ENCODE data around the gene KIF26B.

Gene KIF26B

DNA sequence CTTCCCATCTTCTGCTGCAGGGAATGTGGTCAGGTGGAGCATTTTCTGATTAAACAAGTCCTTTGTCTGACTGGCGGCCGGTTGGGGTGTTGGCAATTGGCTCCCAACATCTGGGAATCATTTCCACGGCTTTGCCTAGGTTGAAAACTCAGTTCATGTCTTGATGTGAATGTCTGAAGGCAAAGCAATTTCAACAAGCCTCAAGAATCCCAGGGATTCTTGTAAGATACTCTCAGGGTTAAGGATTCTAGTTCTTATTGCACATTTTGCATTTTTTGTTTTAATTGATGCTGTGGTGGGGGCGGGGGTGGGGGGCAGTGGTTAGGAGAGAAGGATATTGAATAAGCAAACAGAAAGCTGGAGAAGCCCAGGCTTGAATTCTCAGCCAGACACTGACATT, 273.9 kb downstream of the KIF26B start:
- DNase-seq (ENCODE audit: low read depth), result no peak

DNA sequence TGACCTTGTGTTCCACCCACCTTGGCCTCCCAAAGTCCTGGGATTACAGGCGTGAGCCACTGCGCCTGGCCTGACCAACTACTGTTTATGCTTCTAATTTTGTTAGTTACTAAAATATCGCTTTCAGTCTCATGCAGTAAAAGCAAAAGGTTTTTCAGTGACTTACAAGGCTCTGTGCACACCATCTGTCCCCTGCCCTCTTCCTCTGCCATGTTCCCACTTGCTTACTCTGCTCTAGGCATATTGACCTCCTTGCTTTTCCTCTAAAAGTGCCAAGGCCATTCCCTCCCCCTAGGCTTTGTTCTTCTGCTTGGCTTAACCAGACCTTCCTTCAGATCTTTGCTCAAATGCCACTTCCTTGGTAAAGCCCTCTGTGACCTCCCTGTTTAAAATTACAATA, 276.9 kb downstream of the KIF26B start:
- DNase-seq (ENCODE audit: low read depth), result no peak

DNA sequence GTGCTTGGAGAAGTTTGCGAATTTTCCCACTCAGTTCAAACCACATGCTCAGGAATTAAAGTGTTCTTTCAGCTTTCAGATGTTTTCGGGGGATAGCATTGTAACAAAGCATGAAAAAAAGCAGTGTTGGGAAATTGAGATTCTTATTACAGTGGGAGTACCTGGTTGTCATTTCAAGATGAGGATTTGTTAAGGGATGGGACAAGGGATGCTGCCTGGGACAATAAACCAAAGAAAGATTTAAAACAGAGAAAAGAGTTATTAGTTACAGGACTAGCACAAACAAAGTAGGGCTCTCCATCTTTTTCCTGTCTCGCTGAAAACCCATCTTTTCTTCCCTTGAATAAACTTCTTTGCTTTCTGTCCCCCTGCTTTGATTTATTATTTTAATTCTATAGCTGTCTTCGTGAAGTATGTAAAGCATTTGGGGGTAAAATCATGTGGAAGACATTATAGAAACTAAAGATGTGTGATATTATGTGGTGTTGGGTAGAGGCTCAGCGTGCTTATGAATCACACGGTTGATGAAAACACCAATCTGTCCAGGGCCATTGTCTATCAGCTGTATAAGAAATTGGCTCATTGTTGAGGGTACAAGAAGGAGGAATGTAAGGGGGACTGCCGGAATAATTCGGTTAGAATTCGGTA, 277.6 kb downstream of the KIF26B start:
- no peak for DNase-seq (ENCODE audit: low read depth)

DNA sequence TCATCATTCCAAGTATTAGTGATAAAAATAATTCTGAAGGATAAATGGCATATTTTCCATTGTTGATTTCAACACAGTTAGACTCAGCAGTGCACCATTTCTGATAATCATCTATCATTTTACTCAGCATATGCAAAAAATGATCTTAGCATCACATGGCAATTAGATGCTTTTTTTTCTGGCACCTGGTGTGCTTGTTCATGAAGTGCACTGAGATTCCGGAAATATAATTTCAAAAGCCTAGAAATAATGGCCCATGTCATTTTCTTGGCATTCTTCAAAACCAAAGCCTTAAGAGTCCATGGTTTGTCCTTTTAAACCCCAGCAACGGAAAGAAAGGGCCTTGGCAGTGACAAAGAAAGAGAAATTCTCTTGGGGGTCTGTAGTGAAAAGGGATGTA, 278.8 kb downstream of the KIF26B start:
- no peak for DNase-seq (ENCODE audit: low read depth)

DNA sequence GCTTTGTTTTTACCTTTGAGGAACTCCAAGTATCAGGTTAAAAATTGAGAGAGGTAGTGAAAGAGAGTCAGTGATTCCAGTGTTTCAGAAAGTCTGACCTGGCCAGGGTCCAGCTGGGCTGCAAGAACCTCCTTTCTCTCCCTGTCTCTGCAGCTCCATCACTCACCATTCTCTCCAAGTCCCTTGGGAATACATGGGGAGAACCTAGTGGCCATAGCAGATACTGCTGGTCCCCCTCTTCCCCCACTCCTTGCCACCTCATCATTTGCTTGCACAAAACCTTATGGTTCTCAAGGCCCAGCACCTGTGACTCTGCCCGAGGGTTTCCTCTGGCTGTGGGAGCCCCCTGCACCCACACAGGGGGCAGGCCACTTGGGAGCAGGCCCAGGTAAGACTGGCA, 279.5 kb downstream of the KIF26B start:
- no peak for DNase-seq (ENCODE audit: low read depth)

DNA sequence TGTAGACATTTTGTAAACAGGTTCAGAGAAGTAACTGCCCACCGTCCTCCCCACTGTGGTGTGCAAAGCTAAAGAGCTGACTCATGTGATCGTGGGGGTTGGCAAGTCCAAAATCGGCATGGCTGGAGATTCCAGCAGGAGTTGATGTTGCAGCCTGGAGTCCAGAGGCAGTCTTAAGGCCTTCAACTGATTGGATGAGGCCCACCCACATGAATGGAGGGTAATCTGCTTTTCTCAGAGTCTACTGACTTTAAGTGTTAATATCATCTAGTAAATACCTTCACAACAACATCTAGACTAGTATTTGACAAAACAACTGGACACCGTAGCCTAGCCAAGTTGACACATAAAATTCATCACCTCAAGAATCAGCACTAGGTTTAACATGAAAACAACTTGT, 281.6 kb downstream of the KIF26B start:
- DNase-seq (ENCODE audit: low read depth), result no peak

DNA sequence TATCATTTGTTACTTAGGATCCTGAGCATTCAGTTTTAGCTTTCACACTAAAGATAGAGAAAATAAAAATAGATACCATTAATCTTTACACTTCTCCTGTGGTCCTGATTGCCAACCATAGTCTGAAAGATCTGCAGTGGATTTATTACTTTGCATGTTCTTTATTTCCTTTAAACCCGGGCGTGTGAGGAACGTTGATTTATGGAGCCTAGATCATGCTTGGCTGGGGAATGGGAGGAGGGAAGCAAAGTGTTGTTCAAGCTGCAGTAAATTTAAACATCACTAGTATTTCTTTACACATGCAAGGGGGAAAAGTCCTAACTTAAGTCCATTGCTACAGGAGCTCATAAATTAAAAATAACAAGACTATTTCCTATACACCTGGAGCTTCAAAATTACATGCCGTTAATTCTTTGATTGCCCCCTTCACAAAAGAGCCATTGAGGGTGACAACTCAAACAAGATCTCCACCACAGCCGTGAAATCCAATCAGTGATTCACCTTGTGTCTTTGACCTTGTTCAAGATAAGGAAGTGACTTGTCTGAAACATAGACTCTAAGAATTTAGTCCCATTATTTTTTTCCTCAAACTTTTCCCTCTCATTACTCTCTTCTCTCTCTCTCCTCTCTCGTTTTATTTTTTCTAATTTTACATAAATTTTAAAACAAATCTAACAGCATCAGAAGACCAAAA, 282.7 kb downstream of the KIF26B start:
- DNase-seq (ENCODE audit: low read depth), result no peak

DNA sequence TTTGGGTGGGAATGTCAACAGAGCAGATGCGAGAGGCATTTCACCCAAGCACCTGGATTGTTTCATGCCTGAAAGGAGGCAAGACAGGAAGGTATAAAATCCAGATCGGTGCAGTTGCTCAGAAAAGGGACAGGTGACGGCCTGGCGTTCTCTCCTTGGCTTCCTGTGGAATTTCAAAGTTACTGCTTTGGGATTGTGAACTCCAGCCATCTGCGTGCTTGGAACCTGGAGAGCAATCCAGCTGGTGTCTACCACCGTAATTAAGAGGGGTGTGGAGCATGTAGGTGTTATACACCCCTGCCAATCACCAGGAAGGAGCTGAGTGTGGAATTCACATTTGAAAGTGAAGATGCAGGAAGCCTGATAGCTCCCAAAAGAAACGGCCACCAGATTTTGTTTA, 286.1 kb downstream of the KIF26B start:
- DNase-seq (ENCODE audit: low read depth), result no peak

DNA sequence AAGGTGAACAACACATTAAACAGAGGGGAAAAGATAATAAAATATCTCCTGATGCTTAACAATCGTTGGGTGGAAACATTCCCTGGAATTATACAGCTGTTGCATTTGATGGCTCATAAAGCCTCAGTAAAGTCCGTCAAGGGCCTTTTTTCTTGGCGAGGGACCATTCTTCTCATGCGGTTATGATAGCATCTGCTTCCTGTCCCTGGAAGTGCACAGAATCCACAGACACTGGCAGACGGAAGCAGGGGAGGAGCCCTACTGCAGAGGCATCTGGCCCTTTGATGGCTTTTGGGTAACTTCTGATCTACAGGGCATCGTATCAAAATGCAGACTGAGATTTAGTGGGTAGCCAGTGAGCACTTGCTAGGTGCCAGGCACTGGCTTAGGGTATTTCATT, 286.9 kb downstream of the KIF26B start:
- DNase-seq (ENCODE audit: low read depth), result no peak

DNA sequence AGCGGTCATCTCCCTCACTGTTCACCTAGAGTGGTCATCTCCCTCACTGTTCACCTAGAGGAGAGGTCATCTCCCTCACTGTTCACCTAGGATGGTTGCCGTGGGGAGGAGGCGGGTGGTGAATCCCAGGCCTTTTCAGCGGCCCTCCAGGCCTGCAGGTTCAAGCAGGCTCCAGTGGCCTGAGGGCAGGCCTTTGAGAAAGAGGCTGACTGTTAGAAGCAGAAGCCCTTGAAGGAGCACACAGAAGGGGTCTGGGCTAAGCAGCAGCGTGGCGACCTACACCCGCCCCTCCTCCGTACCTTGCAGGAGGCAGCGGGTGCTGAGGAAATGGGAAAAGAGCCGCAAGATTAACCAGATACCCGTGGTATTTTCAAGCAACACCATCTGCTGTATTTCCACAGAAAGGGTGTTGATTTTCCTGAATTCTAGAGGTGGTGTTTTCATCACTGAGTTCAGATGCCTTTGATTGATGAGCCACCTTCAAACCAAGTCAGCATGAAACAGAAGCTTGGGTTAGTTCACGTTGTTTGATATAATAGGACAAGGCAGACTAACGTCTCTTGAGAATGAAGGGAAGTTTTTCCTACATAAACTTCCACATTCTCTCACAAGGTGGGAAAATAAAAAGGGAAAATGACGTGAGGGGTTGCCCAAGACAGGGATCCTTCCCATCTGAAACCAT, 289.5 kb downstream of the KIF26B start:
- DNase-seq (ENCODE audit: low read depth), result no peak

DNA sequence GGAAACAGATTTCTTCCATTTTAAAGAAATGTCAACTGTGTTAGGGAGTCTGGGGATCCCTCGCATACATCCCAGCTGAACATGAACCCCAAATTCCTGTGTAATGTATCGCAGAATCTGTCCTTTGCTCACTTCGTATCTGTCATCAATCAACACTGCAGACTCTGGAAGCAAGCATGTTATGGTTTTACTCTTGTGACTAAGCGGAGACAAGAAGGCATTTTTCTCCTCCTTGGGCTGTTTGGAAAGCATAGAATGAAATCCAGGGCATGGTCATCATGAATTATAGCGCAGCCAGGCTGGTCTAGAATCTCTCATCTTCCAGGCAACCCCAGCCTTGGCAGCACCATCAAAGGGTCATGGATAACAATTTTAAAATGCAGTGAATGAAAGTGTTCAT, 290.2 kb downstream of the KIF26B start:
- DNase-seq (ENCODE audit: low read depth), result no peak

DNA sequence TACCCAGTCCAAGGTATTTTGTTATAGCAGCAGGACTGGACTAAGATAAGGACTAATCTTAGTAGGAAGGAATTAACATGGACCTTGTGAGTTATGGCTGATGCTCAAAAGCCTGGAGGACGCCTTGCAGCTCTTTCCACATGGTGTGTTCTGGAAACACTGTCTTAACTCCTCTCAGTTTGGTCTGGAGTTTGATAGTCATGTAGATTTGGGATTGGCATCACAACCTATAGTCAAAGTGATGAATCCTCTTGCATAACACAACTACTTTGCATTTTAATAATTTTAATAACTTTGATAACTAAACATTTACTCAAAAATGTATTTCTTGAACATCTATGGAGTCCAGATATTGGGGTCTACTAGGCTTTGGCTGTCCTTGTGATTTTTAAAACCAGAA, 293.7 kb downstream of the KIF26B start:
- DNase-seq (ENCODE audit: low read depth), result no peak

DNA sequence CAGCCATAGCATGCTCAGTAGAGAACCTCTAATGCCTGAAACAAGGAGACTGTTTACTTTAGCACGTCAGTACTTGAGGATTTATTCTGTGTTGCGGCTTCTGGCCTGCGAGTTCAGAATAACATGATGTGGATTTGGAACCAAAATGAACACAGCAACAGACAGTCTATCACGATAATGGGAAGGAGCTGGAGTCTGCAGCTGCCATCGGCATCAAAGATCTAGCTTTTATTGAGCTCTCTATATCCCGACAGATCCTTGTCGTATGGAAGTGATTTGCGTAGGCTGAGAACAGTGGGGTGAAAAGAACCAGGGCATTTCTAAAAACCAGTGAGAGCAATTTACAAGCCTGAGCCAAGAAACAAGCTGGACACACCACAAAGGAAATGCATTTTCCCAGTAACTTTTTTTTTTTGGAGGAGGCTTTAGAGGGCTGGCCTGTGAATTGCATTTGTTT, 294.2 kb downstream of the KIF26B start:
- no peak for DNase-seq (ENCODE audit: low read depth)

DNA sequence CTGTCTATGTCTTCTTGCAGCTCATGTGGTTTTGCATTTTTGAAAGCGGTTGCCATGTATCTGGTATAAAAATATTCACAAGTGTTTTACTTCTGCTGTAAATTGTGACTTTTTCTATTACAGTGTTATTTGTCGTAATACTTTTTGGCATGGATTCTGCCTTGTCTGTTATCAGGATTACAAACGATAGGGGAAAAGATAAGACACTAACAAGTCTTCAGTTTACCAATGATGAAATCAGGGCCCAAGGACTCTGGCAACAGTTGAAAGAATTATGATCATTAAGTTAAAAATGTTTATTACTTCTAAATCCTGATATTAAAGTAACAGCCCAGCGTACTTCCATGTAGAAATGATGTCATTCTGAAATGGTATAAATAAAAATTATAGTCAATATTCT, 298.8 kb downstream of the KIF26B start:
- no peak for DNase-seq (ENCODE audit: low read depth)

DNA sequence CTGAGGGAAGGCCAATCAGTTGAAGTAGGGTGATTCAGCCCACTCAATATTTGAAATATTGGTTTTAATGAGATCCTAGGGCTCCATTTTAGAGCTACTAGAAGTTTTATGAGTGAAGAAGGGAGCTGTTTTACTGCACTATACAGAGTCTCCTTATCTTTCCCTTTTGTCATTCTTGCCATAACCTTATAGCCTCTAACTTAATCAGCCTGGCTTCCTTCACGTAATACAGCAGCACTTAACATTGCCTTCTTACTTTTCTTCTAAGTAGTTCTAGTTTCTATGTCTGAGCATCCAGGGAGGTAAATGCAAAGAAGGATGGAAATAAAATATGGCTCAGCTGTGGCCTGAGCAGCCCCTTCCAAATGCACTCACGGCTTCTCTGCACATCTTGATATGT, 299.3 kb downstream of the KIF26B start:
- DNase-seq (ENCODE audit: low read depth), result no peak

DNA sequence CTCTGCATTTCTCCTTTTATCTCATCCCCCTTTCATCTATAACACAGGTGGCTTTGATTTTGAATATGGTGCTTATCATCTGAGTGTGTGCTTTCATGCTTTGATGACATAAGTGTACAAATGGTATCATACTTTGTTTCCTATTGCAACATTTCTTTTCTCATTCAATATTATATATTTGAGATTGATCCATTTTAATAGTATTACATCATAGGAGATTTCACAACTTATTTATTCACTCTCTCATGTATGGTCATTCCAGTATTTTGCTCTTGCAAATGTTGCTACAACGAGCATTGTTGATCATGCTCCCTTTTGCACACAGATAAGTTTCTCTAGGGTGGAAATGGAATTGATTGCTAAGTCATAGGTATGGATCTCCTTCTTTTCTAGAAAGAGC, 302.8 kb downstream of the KIF26B start:
- DNase-seq (ENCODE audit: low read depth), result no peak

DNA sequence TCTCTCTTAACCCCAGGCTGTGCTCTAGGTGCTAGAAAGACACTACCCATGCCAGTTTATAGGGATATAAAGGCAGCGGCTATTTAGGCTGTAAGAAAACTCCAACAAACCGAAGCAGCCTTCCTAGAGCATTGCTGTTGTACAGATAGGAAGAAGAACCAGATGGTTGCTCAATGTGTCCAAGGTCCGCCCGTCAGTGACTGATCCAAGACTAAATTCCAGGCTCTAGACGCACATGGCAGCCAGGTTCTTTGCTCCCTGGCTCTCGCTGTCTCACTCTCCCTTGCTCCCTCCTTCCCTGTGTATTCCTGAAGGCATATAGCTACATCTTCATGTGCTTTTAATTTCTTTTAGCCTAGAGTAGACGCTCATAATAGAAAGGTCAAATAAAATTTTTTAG, 303.4 kb downstream of the KIF26B start:
- no peak for DNase-seq (ENCODE audit: low read depth)

DNA sequence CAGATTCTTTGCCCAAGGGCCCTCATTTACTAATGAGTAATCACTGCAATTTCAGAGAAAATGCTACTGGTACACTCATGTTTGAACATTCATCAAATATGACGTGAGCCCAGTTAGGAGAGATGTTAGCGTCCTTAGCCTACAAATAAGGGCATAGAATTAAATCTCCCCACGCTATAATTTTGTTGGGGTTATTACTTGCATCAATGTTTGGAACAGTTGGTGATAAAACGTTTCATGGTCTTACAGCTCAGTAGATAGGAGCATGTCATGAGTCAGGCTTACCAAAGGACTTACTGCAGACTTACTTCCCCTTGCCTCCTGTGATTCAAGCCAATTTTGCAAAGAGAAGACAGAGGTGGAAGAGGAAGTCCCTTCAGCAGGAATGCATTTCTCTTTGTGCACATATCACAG, 304.0 kb downstream of the KIF26B start:
- DNase-seq (ENCODE audit: low read depth), result no peak

DNA sequence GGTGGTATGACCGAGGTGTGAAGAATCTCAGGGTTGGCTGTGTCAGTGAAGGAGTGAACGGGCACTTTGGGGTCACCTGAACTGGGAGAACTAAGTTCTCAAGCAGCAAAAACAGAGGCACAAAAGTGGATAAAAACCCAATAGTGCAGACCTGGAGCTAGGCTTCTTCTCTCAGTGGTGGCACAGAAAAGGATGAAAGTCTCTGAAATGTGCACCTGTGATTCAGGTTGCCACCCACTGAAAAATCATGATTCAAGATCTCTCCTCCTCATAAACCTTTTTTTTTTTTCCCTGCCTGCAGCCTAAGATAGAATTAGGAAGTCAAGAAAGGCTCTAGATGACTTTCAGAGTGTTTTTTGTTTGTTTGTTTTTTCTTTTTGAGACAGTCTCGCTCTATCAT, 304.8 kb downstream of the KIF26B start:
- no peak for DNase-seq (ENCODE audit: low read depth)

DNA sequence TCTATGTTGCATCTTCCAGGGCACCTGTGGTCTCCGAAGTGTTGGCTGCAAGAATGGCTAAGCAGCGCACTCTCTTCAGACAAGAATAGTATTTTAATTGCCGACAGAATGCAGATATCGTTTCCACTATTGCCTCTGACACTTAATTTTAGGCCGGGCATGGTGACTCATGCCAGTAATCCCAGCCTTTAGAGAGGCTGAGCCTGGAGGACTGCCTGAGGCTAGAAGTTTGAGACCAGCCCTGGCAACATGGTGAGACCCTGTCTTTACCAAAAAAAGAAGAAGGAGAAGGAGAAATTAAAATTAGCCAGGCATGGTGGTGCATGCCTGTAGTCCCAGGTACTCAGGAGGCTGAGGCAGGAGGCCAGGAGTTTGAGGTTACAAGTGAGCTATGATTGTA, 306.9 kb downstream of the KIF26B start:
- no peak for DNase-seq (ENCODE audit: low read depth)

DNA sequence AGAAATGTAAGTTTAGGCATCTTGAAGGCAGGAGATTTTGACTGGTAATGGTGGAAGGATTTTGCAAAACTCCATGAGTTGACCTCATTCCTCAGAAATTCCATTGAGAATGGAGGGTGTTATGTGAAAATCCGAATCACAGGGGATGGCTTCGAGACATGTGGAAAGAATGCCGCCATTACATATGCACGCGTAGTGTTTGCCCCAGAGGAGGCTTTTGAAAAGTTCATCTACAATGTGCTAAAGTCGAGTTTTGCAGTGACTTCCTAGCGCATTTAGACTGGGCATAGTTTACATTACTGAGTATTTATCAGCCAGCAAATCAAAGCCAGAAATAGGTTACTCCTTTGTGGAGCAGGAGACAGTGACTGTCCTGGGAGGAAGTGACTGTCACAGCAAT, 307.4 kb downstream of the KIF26B start:
- DNase-seq (ENCODE audit: low read depth), result no peak

DNA sequence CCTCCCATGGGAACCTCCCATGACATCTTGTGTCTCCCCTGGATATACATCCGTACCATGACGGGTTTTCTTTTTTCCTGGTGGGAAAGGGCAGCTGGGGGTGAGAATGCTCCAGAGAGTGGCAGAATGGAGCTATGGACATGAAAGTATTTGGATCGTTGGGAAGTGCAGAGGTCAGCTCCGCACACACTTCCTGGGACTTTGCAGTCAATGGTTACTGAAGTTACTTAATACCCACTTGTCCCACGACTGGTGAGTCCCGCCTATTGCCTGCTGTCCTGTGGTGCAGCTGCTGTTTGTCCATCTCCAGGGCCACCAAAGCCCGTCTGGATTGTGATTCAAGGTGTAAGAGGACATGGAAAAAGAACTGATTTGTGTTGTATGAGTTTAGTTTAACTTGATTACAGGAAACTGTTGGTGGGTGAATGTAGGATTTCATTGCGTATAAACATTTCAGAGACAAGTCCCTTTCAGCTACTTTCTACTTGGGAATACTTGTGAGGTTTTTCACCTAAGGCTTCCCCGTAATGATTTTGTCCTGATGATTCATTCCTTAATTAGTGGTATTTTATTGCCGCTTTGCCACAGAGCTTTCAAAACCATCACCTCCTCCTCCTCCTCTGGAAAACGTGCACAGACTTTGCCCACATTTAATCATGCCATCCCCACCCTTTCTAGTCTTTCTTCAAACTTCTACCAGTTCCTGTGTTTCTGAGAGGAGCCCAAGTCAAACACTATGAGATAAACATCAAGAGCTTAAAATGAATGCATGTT, 308.8 kb downstream of the KIF26B start:
- no peak for DNase-seq (ENCODE audit: low read depth)

DNA sequence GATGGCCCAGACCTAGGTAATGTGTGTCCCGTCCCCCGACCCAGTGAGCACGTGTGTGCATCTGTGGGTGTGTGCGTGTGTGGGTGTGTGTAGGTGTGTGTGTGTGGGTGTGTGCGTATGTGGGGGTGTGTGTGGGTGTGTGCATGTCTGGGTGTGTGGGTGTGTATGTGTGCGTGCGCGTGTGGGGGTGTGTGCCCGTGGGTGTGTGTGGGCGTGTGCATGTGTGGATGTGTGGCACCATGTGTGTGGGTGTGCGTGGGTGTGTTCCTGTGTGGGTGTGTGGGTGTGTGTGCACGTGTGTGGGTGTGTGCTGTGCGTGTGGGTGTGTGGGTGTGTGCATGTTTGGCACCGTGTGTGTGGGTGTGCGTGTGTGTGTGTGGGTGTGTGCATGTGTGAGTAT, 309.5 kb downstream of the KIF26B start:
- no peak for DNase-seq (ENCODE audit: low read depth)
